Lung (tissue), 12 donors: ENCODE results near the gene ASIC1. TPM values are rescaled to one million over a fixed set of nuclear protein-coding genes. Genes with fewer than 3 reads are reported as not detected.

ENCODE experiments used
- ATAC-seq: fragments of 200-7000 bp; cut with Tn5 transposase; one replicate; pipeline ENCODE4 v1.9.1; 2020; ENCODE audit warnings: moderate number of reproducible peaks; ENCODE audit not compliant: insufficient read depth, low FRiP score
- DNase-seq, 3 donors: peaks; one replicate each; pipeline ENCODE4 v3.0.0-alpha.2; 2013 to 2017
- H3K27ac ChIP-seq, 2 donors: one replicate each; pipeline ENCODE4 v1.5.1; 2013; ENCODE audit warnings: mild to moderate bottlenecking in 2 of 2, moderate library complexity in 2 of 2, control low read depth in 1 of 2, inconsistent platforms in 1 of 2, low read depth in 1 of 2, low read length in 1 of 2
- H3K27me3 ChIP-seq, 3 donors: one replicate each; pipeline ENCODE4 v1.5.1; 2013; ENCODE audit warnings: low read length in 2 of 3; ENCODE audit not compliant: control insufficient read depth in 3 of 3, insufficient read depth in 3 of 3
- H3K36me3 ChIP-seq, 4 donors: one replicate each; pipeline ENCODE4 v1.5.1; 2013; ENCODE audit warnings: low read length in 4 of 4, mild to moderate bottlenecking in 1 of 4, moderate library complexity in 1 of 4; ENCODE audit not compliant: control insufficient read depth in 4 of 4, insufficient read depth in 4 of 4
- H3K4me1 ChIP-seq, 5 donors: one replicate each; pipeline ENCODE4 v1.5.1; 2013; ENCODE audit warnings: low read length in 5 of 5, mild to moderate bottlenecking in 2 of 5, moderate library complexity in 1 of 5; ENCODE audit not compliant: control insufficient read depth in 5 of 5, insufficient read depth in 5 of 5
- H3K4me3 ChIP-seq: one replicate; pipeline ENCODE4 v1.5.1; 2013; ENCODE audit warnings: mild to moderate bottlenecking, control low read depth, moderate library complexity
- H3K9ac ChIP-seq, 2 donors: one replicate each; pipeline ENCODE4 v1.5.1; 2013; ENCODE audit warnings: low read length in 2 of 2, control low read depth in 1 of 2; ENCODE audit not compliant: insufficient read depth in 1 of 2
- H3K9me3 ChIP-seq, 4 donors: one replicate each; pipeline ENCODE4 v1.5.1; 2013; ENCODE audit warnings: low read length in 3 of 4, mild to moderate bottlenecking in 1 of 4, moderate library complexity in 1 of 4; ENCODE audit not compliant: control insufficient read depth in 4 of 4, insufficient read depth in 3 of 4
- WGBS, 2 donors: extraction: QIAGEN DNeasy Blood & Tissue Kit; methylation state at CpG; one replicate each; pipeline ENCODE4 v1.1.7; 2013; 5-methylcytosine and 5-hydroxymethylcytosine counted together
- polyA plus RNA-seq, 2 donors: library from polyadenylated mRNA; stranded (reverse); fragments of 200-250 nt; gene quantifications; one replicate each; pipeline ENCODE4 v1.2.1, GENCODE V29; 2013
- total RNA-seq, 2 donors: library from RNA; depleted of rRNA in 1 of 2; stranded (reverse); fragments of >200 nt in 1 of 2; gene quantifications; one replicate each; pipeline ENCODE4 v1.2.1, GENCODE V29; 2014 to 2021
- TF ChIP-seq, protein P1 (sequence below): IDR thresholded peaks from 2 replicates; pipeline ENCODE4 v1.5.1; 2012; ENCODE audit warnings: mild to moderate bottlenecking; ENCODE audit errors: control extremely low read depth, extremely low read depth
- donor health status: control.
- donor health status: control.
- donor health status: Bipolar disorder and iron deficiency.
- donor health status: healthy.
- donor health status: DM: yes; HTN: yes; CAD: no.

ASIC1 gene
- total and polyA plus RNA-seq, 4 donors = 0.41 to 2.0 (median 1.3) TPM

DNA sequence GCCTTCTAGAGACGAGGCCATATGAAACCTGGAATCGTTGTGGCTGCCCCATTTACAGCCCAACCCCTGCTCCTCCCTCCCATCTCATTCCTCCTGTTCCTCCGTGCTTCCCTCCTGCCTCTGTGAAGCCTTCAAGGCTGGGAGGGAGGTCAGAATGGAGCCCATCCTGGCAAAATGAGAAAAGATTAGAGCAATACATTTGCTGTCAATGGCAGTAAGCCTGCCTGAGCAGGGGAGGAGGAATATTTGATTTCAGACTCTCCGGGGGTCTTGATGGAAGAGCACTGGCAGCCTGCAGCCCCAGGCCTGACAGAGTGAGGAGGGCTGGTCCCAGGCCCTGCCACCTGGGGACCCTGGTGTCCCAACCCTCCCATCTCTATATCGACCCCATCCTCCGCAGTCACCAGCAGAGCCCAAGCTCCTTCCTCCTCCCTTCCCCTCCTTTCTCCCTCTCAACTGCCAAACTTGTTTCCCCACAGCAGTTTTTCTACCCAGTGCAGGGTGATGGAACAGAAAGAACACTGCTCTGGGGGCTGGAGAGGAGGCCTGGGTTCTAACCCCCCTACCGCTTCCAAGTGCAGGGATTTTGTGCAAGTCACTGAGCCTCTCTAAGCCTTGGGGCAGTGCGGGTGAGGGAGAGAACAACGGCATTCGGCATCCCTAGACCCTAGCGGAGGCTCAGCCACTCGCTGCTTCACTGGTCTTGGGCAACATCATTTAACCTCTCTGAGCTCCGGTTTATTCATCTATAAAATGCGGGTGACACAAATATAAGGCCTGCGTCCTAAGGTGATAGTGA, 16.1 kb upstream of the ASIC1 start:
- H3K27ac ChIP-seq = no peak overlapping the region
- H3K4me1 ChIP-seq = no peaks in the 10 kb centered on the region
- DNase-seq (no peak), ATAC-seq (no peak)
- no peaks in the 10 kb centered on the region for H3K36me3 ChIP-seq
- 76 to 81% methylated on average over 15 of the region's 15 CpGs for WGBS, 2 donors
- no peaks in the 10 kb centered on the region for H3K27me3 ChIP-seq
- no peak overlapping the region for H3K9ac ChIP-seq
- TF ChIP-seq, protein P1, sequence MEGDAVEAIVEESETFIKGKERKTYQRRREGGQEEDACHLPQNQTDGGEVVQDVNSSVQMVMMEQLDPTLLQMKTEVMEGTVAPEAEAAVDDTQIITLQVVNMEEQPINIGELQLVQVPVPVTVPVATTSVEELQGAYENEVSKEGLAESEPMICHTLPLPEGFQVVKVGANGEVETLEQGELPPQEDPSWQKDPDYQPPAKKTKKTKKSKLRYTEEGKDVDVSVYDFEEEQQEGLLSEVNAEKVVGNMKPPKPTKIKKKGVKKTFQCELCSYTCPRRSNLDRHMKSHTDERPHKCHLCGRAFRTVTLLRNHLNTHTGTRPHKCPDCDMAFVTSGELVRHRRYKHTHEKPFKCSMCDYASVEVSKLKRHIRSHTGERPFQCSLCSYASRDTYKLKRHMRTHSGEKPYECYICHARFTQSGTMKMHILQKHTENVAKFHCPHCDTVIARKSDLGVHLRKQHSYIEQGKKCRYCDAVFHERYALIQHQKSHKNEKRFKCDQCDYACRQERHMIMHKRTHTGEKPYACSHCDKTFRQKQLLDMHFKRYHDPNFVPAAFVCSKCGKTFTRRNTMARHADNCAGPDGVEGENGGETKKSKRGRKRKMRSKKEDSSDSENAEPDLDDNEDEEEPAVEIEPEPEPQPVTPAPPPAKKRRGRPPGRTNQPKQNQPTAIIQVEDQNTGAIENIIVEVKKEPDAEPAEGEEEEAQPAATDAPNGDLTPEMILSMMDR = no peak
- H3K4me3 ChIP-seq = no peak overlapping the region
- H3K9me3 ChIP-seq = no peaks in the 10 kb centered on the region

DNA sequence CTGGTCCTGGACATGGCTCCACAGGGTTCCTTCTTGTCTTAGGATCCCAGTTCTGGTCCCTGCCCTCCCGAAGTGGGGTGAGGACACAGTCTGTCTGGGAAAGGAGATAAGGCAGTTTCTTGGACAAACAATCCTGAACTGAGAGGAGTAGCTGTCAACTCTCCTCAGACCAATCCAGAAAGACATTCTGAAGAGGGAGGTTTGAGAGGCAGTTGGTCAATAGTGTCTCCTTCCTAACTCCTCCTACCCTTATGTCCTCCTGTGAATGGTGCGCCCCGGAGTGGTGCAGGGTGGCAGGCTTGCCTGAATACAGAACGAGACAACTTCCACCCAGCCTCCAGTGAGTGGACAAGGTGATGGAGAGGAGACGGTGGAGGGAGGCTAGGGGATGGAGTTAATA, 15.4 kb upstream of the ASIC1 start:
- 65 to 91% methylated on average over 5 of the region's 5 CpGs for WGBS, 2 donors
- H3K27ac ChIP-seq = no peak overlapping the region
- H3K4me3 ChIP-seq = no peak overlapping the region
- H3K9ac ChIP-seq = no peak overlapping the region
- ATAC-seq (no peak), DNase-seq (no peak)
- TF ChIP-seq, protein P1 = no peak
- H3K27me3 ChIP-seq = no peaks in the 10 kb centered on the region
- H3K36me3 ChIP-seq = no peaks in the 10 kb centered on the region
- H3K4me1 ChIP-seq = no peaks in the 10 kb centered on the region
- no peaks in the 10 kb centered on the region for H3K9me3 ChIP-seq

DNA sequence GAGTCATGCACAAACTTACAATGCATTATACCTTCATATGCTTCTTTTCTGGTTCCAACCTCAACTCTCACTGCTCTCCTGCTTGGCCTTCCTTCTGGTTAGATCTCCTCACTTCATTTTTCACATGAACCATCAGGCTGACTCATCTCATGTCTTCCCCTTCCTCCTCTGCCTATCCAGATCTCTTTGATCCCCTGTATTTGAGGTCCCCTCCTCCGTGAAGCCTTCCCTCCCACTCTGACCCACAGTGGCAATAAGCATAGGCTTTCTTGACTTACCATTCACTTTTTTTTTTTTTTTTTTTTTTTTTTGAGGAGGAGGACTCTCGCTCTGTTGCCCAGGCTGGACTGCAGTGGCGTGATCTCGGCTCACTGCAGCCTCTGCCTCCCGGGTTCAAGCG, 14.7 kb upstream of the ASIC1 start:
- TF ChIP-seq, protein P1 = no peak
- no peaks in the 10 kb centered on the region for H3K4me1 ChIP-seq
- no peaks in the 10 kb centered on the region for H3K27me3 ChIP-seq
- no peaks in the 10 kb centered on the region for H3K36me3 ChIP-seq
- H3K27ac ChIP-seq = no peak overlapping the region
- no peak overlapping the region for H3K9ac ChIP-seq
- WGBS, 2 donors = 90% methylated on average over 6 of the region's 6 CpGs
- DNase-seq (no peak), ATAC-seq (no peak)
- no peak overlapping the region for H3K4me3 ChIP-seq
- H3K9me3 ChIP-seq = no peaks in the 10 kb centered on the region
